GM21786 (cell line): ENCODE results near the gene MAP2K7.
A peak's percentile ranks its signal among the peaks of the same experiment; 100 is the strongest.
"Not testable (repeated sequence)": the region's sequence is repeated elsewhere in the genome, so short reads cannot be mapped to it uniquely, and the experiment has no call there.

Experiments
- ATAC-seq: cut with Tn5 transposase; IDR thresholded peaks from one replicate; pipeline ENCODE4 v1.9.1; 2021; ENCODE audit not compliant: unreplicated experiment

MAP2K7 gene

DNA sequence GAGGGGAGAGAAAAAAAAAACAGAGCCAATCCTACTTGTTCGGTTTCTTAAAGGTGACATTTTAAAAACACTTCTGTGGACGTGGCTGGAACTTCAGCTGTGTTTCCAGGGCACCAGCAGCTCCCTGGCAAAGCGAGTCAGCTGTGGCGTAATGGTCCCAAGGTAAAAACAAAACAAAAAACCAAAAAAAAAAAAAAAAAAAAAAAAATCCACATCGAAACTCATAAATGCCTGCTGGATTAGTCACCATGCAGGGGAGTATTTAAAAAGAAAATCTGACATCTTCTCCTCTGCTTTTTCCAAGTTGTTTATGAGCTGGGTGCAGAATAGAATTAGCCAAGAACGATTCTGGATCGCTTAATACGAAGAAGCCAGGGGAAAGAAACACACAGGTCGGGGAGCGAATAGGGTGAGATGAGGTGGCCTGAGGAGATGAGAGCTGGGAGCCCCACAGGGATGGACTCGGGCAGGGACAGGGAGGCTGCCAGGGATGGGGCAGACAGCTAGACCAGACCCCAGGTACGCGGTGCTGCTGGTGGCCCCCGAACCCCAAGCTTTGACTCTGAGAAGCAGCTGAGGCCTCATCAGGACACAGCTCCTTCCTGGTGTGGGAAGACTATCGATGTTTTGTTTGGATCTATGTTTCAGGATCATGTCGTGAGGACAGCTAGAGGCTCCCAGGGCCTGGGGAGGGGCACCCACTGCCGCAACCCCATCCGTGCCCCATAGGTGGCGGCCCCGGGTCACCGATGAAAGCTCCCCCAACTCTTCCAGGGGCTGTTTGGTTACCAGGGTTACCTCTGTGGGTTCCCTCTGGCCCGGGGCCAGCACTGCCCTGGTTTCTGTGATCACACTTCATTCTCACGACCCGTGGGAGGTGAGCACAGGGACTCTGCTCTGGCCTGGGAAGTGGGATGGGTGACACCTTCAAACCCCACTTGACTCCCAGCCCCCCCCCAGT lies 25.3 kb downstream of the MAP2K7 start:
- no peak for ATAC-seq

DNA sequence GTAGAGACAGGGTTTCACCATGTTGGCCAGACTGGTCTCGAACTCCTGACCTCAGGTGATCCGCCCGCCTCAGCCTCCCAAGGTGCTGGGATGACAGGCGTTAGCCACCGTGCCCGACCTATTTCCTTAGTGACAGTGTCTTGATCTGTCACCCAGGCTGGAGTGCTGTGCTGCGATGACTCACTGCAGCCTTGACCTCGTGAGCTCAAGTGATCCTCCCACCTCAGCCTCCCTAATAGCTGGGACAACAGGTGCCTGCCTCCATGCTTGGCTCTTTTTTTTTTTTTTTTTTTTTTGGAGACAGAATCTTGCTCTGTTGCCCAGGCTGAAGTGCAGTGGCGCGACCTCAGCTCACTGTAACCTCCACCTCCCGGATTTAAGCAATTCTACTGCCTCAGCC lies 26.4 kb downstream of the MAP2K7 start:
- not testable (repeated sequence) for ATAC-seq

DNA sequence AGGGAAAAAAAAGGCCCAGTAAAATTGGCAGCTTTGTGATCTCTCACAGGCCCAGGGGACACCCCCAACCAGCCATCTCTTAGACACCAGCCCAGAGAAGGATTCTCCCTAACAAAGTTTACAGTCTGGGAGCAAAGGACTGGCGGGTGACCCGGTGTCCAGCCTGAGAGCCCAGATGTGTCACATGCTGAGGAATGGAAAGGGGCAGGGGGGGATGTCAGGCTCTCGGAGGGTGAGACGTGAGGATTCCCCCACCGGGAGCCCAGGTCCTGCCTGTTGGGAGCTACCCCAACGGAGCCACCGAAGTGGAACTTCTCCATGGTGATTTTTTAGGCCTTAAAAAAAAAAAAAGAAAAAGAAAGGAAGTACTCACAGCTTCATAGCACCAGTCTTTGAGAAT lies 27.1 kb downstream of the MAP2K7 start:
- no peak for ATAC-seq

DNA sequence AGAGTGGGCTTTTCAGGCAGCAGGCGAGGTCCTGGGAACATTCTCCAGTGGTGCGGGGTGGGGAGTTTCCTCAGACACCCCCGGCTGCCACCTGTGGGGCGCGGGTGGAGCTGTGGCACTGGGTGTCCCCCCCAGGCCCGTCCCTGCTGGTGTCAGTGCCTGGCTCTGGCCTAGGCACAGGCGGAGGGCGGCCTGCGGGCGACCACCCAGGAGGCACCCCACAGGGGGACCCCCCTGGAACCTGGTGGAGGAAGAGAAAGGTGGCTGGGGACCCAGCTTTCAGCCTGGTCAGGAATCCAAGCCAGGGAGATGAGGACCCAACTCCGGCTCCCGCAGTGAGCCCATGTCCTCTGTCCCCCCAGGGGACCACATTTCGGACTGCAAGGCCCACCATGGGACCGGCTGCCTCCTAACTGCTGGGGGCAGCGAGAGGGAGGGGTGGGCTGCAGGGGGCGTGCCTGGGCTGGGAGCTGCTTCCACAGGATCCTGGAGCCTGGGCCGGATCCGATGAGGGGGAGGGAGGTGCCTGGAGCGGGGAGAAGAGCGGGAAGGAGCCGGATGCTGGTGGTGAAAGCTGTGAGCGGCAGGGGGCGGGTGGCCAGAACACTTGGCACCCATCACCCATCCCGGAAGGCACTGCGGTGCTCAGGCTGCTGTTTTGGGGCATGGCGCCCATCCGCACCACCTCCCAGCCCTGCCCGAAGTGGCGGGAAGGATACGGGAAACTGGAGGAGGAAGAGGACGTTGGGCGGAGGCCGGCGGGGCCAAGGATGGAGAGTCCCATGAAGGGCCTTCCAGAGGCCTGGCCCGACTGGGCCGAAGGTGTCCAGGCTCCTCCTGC lies 27.8 kb downstream of the MAP2K7 start:
- no peak for ATAC-seq

DNA sequence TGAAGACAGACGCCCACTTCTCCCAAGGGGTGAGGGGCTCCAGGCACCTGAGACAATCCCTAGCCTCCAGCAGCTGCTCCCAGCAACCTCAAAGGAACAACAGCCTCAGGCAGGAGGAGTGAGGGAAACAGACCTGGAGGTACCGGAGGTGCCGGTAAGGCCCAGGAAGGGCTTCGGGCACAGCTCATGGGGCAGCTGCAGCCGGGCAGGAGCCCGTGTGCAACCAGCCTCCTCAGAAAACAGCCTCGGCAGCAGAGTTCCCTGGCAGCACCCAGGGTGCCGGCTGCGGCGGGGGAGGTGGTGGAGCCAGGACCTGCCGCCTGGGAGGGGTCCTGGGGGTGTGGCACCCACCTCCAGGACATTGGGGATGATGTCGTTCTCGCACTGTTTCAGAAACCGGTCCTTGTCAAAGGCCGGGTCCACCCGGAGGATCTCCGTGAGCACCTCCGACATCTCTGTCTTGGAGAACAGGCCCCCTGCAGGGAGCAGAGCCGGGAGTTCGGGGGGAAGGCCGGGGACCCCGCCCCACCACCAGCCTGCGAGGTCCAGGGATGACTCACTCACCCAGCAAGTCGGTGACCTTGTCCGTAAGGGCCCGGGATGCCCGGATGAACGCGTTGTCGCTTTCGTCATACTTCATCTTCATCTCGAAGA lies 28.7 kb downstream of the MAP2K7 start:
- no peak for ATAC-seq

DNA sequence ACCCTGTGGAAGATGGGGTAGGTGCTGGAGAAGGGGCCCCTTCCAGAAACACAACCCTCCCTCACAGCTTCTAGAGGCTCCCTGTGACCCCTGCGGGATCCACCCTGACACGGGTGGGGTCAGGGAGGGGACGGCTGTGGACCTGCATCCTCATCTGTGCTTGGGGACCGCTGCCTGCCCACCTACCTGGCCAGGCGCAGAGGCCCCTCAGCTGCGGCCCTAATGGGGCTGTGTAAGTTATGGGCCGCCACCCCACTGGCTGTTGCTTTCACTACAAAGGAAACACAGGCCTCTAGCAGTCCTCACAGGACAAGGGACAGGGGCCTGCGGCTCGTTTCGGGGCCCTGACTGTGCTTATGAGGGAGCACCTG lies 29.2 kb downstream of the MAP2K7 start:
- ATAC-seq, result no peak

DNA sequence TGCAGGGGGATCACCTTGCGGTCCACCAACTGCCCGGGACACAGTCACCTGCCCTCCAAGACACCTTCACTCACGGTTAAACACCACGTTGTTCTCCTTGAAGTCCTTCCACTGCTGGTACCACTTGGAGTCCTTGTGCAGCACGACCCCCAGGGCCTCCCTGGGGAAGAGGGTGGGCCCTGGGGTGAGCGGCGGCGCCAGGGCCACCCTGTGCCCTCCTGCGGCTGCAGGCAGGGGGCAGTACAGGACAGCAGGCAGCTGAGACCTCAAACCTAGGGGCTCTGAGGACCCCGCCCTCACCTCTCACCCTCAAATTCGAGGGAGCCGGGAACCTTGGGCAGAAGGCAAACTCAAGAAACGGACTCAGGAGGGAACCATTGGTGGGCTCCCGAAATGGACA lies 29.7 kb downstream of the MAP2K7 start:
- no peak for ATAC-seq

DNA sequence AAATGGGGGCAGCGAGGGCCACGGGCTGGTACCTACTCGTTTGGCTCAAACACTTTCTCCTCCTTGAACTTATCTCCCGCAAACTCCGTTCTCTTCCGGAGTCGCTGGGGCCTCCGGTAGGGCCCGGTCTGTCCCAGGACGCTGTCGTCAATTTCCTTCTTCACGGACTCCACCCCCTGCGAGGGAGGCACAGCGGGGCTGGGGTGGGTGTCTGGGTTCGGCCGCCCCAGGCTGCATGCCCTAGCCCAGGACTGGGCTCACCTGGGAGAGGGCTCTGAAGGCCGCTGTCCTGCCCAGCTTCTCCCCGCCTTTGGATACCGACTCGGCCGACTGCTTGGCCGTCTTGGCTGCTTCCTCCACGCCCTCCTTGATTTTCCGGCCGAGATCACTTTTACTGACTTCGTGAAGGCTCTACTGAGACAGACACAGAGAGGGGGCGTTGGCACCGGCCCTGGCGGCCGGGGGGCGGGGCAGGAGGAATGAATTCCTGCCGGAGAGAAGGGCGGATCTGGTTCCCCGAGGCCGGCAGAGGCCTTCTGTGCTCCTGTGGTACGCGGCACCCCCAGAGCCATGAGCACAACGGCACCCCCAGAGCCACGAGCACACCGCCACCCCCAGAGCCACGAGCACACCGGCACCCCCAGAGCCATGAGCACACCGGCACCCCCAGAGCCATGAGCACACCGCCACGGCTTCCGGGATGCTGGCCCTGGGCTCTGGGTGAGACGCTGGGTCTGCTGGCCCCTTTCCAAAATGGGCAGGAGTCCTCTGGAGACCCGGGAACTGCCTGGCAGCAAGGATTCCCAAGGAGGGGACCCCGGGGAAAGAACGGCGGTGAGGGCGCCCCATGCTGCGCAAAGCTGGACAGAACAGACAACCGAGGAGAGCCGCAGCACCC lies 30.4 kb downstream of the MAP2K7 start:
- ATAC-seq, result no peak

DNA sequence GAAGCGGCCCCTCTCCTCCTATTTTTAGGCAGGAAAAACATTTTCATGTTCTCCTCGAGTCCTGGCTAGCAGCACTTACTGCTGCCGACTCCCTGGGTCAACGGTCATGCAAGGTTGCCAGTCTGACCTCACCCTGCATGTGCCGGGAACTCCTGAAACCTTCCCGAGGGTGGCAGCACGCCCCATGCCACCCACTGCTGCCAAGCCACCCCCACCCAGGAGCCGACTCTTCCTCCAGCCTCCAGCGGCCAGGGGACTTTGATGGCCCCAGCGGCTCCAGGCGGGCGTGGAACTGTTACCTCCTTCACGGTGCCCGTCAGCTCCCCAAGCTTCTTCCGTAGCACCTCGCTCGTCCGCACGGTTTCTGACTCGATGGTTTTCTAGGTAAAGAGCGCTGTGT lies 31.1 kb downstream of the MAP2K7 start:
- ATAC-seq, result no peak

DNA sequence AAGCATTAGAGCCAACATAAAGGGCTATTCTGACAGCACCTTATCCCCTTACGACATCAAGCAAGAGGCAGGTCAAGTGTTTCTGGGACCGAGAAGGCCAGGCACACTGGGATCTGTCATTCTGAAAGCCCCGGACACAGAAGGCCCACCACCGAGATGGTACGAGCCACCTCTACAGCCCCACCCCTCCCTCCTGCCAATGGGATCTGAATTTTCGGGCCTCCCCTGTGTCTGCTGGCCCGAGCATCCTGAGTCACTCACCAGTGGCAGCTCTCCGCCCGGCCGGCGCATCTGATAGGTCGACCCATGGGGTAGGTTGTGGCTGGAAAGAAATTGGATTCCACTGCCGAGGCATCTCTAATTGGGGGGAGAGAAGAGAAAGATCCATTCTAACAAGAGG lies 37.2 kb downstream of the MAP2K7 start:
- no peak for ATAC-seq

DNA sequence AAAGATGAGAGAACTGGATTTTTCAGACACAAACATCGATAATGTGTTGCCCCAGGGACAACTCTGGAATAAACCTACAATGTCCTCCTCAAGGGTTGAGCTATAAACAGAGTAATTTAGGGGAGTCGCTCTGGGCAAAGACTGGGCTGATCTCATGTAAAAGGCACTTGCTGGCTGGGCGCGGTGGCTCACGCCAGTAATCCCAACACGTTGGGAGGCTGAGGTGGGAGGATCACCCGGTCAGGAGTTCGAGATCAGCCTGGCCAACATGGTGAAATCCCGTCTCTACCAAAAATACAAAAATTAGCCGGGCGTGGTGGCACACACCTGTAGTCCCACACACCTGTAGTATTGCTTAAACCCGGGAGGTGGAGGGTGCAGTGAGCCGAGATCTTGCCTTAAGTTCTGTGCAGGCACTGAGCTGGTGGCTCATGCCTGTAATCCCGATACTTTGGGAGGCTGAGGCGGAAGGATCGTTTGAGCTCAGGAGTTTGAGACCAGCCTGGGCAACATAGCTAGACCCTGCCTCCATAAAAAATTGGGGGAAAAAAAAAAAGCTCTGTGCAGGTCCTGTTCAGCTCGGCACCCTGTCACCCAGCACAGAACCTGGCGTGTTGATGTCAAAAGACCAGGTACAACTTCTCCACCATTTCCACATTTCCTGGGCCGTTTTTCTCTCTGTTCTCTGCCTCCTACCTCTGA lies 38.4 kb downstream of the MAP2K7 start:
- no peak for ATAC-seq

DNA sequence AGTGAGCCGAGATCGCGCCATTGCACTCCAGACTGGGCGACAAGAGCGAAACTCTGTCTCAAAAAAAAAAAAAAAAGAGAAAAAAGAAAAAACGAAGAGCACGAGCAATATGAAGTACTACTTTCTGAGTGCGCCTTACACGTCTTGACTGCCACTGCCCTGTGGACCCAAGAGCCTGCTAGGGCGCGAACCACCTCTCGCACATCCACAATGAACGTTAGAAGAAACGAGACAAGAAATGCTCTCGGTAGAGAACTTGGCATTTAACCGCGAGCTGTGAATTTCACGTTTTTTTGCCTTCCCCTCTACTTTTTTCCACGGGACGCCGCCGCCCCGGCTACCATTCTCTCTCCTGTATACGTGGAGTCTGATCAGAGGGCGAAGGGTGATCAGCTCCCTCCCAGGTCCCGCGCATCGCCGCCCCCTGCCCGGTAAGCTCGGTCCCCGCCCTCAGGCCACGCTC lies 39.3 kb downstream of the MAP2K7 start:
- no peak for ATAC-seq

DNA sequence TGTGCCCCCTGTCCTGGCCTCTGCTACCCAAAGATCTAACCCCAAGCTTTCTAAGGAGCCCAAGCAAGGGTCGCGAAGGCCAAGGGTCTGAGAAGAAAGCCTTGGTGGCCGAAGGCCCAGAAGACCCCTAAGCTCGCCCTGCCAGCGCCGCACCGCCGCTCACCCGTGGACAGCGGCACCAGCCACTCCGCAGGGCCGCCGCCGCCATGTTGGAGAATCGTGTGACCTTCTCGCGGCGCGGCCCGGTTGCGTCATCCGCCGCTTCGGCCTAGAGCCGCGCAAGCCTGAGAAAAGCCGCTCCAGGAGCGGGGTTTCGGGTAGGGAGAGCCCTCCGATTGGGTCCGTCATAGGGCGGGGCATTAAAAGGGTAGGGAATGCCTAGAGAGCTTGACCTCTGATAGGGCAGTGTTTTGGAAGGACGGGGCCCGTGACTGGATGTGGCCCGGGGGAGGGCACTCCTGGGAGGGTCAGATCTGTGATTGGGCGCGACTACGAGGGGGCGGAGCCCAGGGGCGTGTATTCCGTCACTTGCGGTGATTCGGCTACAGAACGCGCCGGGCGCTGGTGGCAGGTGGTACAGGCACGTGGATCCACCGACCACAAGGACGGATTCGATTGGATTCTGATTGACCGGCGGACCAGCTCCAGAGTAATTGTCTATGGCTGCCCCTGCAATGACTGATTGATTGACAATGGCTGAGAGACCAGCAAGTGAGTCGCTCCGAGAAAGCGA lies 39.9 kb downstream of the MAP2K7 start, which contains the start of gene TIMM44:
Gene TIMM44 (minus strand): TSS at position 223 of the 733 bp plus-strand sequence. CDS start 15 bp downstream, at position 208.
- peak; percentile 94 for ATAC-seq

DNA sequence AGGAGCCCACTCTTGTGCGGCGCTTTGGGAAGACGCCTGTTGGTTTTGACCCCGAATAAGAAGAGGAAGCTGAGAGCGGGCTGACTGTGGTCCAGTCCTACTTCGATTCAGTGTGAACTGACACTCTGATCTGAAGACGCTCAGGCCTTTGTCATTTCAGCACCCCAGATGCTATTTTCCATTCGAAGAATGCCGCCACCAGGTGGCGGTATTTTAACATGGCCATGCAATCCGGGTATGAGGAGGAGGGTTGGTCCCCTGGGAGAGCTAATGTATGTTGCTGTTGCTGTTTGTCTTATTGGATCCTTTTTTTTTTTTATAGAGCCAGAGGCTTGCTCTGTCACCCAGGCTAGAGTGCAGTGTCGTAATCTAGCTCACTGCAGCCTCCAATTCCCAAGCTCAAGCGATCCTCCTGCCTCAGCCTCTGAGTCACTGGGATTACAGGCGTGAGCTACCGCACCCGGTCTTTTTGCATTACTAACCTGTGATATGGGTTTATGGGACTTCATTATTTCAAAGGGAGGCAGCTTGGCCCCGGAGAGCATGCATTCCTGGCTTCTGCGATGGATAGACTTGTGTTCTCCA lies 40.6 kb downstream of the MAP2K7 start:
- ATAC-seq, result peak; percentile 25

DNA sequence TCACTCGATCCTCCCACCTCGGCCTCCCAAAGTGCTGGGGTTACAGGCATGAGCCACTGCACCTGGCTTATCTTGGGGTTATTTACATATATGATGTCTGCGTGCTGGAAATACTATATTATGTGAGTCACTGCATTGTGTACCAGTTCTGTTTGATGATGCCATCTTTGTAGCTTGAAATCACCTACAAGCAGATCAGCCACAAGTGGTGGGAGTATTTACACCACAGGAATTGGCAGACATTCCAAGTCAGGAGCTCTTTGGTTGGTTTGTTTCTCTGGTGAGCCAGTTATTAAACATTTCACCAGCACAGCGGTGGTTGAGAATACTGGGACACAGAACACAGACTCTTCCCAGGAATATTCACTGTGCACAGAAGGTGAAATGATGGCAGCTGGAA lies 44.3 kb downstream of the MAP2K7 start:
- ATAC-seq, result no peak

DNA sequence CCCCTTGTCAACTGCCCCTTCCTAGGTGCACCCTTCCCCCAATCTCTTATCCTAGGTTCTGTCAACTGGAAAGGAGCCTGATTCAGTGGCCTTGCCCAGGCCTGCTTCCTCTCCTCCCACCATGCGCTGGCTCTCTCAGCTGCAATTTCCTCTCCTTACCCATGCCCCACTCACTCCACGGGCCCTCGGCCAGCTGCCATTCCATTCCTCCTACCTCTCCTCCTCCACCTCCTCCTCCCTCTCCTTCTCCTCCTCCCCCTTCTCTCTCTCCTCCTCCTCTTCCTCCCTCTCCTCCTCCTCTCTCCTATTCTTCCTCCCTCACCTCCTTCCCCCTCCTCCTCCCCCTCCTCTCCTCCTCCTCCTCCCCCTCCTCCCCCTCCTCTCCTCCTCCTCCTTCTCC lies 49.4 kb downstream of the MAP2K7 start:
- ATAC-seq, result no peak

DNA sequence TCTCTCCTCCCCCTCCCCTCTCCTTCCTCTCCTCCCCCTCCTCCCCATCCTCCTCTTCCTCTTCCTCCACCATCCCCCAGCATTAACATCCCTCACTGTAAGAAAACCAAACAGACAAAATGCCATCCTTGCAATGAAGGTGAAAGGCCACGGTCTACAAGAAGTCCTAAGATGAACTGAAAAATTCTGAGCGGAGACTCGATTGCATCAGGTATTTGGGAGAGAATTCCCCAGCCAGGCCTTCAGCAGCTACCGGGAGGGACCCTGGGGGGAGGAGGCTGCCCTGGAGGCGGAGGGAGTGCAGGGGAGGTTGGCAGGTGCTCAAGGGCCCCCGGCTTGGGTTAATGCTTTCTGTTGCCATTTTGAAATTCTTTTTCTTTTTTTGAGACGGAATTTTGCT lies 49.9 kb downstream of the MAP2K7 start:
- ATAC-seq, result no peak

DNA sequence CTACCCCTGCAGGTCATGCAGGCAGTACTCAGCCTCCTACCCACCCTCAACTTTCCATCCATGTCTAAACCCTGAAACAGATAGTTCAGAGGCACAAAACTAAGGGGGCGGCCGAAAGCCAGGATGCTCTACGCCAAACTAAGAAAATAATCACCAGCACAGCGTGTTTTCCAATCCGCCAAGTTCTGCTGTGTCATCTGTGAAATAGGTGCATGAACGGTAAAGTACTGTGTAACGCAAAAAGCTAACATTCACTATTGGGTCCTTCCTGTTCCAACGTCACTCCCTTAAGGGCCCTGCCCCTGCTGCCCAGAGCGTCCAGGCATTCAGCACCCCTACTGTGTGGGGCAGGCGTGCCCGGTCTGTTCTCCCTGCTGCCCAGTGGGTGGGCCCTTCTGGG lies 52.0 kb downstream of the MAP2K7 start:
- no peak for ATAC-seq

DNA sequence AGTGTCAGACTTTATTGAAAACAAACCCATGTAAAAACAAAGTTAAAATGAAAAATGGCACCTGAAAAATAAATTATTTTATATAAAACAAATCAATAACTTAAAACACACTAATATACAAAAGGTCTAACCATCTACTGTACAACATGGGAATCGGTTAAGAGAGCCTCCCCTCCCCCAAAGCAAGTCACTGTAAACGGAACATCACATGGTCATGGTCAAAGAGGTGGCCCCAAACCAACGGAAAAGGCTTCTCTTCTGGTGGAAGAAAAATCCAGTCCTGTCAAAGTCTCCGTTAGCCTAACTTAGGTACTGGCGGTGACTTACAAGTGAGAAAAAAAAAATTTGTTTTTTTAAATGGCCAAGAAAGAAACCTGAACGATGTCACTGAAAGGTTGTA lies 55.5 kb downstream of the MAP2K7 start:
- no peak for ATAC-seq
